ENCODE data around the gene DLEC1.
"Not testable (repeated sequence)": the region's sequence is repeated elsewhere in the genome, so short reads cannot be mapped to it uniquely, and the experiment has no call there.

DLEC1 gene

GRCh38 chr3:38151667-38152265 lies 112.8 kb downstream of the DLEC1 start:
- in situ Hi-C loops (cut with MboI; ENCODE audit: low sequenced_read_pairs), result no loop called here

GRCh38 chr3:38152609-38153008 lies 113.6 kb downstream of the DLEC1 start:
- in situ Hi-C loops (cut with MboI; ENCODE audit: low sequenced_read_pairs), result no loop called here

GRCh38 chr3:38153221-38153620 lies 114.2 kb downstream of the DLEC1 start:
- in situ Hi-C loops (cut with MboI; ENCODE audit: low sequenced_read_pairs), result no loop called here

- in situ Hi-C loops (cut with MboI; ENCODE audit: low sequenced_read_pairs), result no loop called here
Measured at GRCh38 chr3:38154033-38154494, 115.1 kb downstream of the DLEC1 start.

GRCh38 chr3:38154625-38155255 lies 115.7 kb downstream of the DLEC1 start:
- in situ Hi-C loops (cut with MboI; ENCODE audit: low sequenced_read_pairs), result no loop called here

- in situ Hi-C loops (cut with MboI; ENCODE audit: low sequenced_read_pairs), result no loop called here
Measured at GRCh38 chr3:38155825-38156224, 116.8 kb downstream of the DLEC1 start.

- in situ Hi-C loops (cut with MboI; ENCODE audit: low sequenced_read_pairs), result no loop called here
Measured at GRCh38 chr3:38157117-38157516, 118.1 kb downstream of the DLEC1 start.

GRCh38 chr3:38157595-38157994 lies 118.6 kb downstream of the DLEC1 start:
- in situ Hi-C loops (cut with MboI; ENCODE audit: low sequenced_read_pairs), result no loop called here

- in situ Hi-C loops (cut with MboI; ENCODE audit: low sequenced_read_pairs), result no loop called here
Measured at GRCh38 chr3:38158472-38158871, 119.5 kb downstream of the DLEC1 start.

GRCh38 chr3:38160704-38161103 lies 121.7 kb downstream of the DLEC1 start:
- in situ Hi-C loops (cut with MboI; ENCODE audit: low sequenced_read_pairs), result not testable (repeated sequence)

GRCh38 chr3:38163117-38163840 lies 124.3 kb downstream of the DLEC1 start:
- in situ Hi-C loops (cut with MboI; ENCODE audit: low sequenced_read_pairs), result no loop called here

- in situ Hi-C loops (cut with MboI; ENCODE audit: low sequenced_read_pairs), result no loop called here
Measured at GRCh38 chr3:38163841-38164642, 125.0 kb downstream of the DLEC1 start.

- in situ Hi-C loops (cut with MboI; ENCODE audit: low sequenced_read_pairs), result no loop called here
Measured at GRCh38 chr3:38164643-38164951, 125.6 kb downstream of the DLEC1 start.

- in situ Hi-C loops (cut with MboI; ENCODE audit: low sequenced_read_pairs), result no loop called here
Measured at GRCh38 chr3:38164952-38165721, 126.1 kb downstream of the DLEC1 start, which contains the start of gene OXSR1. Gene OXSR1, plus strand, starts transcription at chr3:38165537. Its CDS starts 340 bp downstream, at chr3:38165877.

GRCh38 chr3:38165722-38166387 lies 126.8 kb downstream of the DLEC1 start:
- in situ Hi-C loops (cut with MboI; ENCODE audit: low sequenced_read_pairs), result no loop called here

- in situ Hi-C loops (cut with MboI; ENCODE audit: low sequenced_read_pairs), result no loop called here
Measured at GRCh38 chr3:38167591-38167990, 128.6 kb downstream of the DLEC1 start.

GRCh38 chr3:38168151-38169026 lies 129.4 kb downstream of the DLEC1 start:
- in situ Hi-C loops (cut with MboI; ENCODE audit: low sequenced_read_pairs), result no loop called here

GRCh38 chr3:38169027-38169317 lies 130.0 kb downstream of the DLEC1 start:
- in situ Hi-C loops (cut with MboI; ENCODE audit: low sequenced_read_pairs), result no loop called here

- in situ Hi-C loops (cut with MboI; ENCODE audit: low sequenced_read_pairs), result no loop called here
Measured at GRCh38 chr3:38170722-38171121, 131.7 kb downstream of the DLEC1 start.

All from HL-60/S4 (cell line).